Fibroblast of the conjunctiva (primary cell): ENCODE results near the gene THEM5.

Experiments used
- DNase-seq: peaks from one replicate; pipeline ENCODE4 v3.0.0-alpha.2; 2010; ENCODE audit warnings: low read depth

THEM5 gene

GRCh38 chr1:151839457-151840403 is 13.8 kb downstream of the THEM5 start, which contains the start of gene C2CD4D:
Gene C2CD4D, minus strand, starts transcription at chr1:151839820. Its CDS starts 831 bp downstream, at chr1:151838989.
- no peak for DNase-seq

GRCh38 chr1:151839082-151839412 is 14.5 kb downstream of the THEM5 start:
- no peak for DNase-seq

GRCh38 chr1:151838222-151839081 is 15.1 kb downstream of the THEM5 start:
- no peak for DNase-seq

- no peak for DNase-seq
These were observed 15.7 kb downstream of the THEM5 start for GRCh38 chr1:151837884-151838221.

GRCh38 chr1:151837197-151837596 is 16.3 kb downstream of the THEM5 start:
- no peak for DNase-seq

GRCh38 chr1:151835596-151835995 is 17.9 kb downstream of the THEM5 start:
- DNase-seq: no peak

GRCh38 chr1:151834239-151834638 is 19.3 kb downstream of the THEM5 start:
- DNase-seq: no peak

GRCh38 chr1:151833172-151833900 is 20.2 kb downstream of the THEM5 start:
- no peak for DNase-seq

- DNase-seq: peak; percentile 27
These were observed 21.1 kb downstream of the THEM5 start for GRCh38 chr1:151832318-151832980.

GRCh38 chr1:151831605-151832004 is 21.9 kb downstream of the THEM5 start, which contains the start of gene RORC:
Gene RORC, minus strand, starts transcription at chr1:151831802. Its CDS starts 38 bp downstream, at chr1:151831764.
- DNase-seq: no peak

- no peak for DNase-seq
These were observed 22.3 kb downstream of the THEM5 start for GRCh38 chr1:151831256-151831591.

GRCh38 chr1:151830055-151830454 is 23.5 kb downstream of the THEM5 start:
- no peak for DNase-seq

GRCh38 chr1:151829352-151830046 is 24.0 kb downstream of the THEM5 start:
- no peak for DNase-seq

GRCh38 chr1:151828921-151829320 is 24.6 kb downstream of the THEM5 start:
- DNase-seq: no peak

GRCh38 chr1:151827853-151828252 is 25.7 kb downstream of the THEM5 start:
- DNase-seq: no peak

- DNase-seq: no peak
These were observed 27.5 kb downstream of the THEM5 start for GRCh38 chr1:151825751-151826660.

GRCh38 chr1:151825204-151825603 is 28.3 kb downstream of the THEM5 start:
- DNase-seq: no peak

GRCh38 chr1:151823175-151823574 is 30.3 kb downstream of the THEM5 start:
- no peak for DNase-seq

GRCh38 chr1:151822404-151822803 is 31.1 kb downstream of the THEM5 start:
- no peak for DNase-seq

GRCh38 chr1:151820940-151821339 is 32.6 kb downstream of the THEM5 start:
- DNase-seq: no peak
